HG03378 (cell line): ENCODE measurements around the gene PIEZO1.

Experiments
- ATAC-seq: cut with Tn5 transposase; IDR thresholded peaks from one replicate; pipeline ENCODE4 v1.9.1; 2021; ENCODE audit warnings: mild to moderate bottlenecking, moderate library complexity; ENCODE audit not compliant: unreplicated experiment

Gene PIEZO1

DNA sequence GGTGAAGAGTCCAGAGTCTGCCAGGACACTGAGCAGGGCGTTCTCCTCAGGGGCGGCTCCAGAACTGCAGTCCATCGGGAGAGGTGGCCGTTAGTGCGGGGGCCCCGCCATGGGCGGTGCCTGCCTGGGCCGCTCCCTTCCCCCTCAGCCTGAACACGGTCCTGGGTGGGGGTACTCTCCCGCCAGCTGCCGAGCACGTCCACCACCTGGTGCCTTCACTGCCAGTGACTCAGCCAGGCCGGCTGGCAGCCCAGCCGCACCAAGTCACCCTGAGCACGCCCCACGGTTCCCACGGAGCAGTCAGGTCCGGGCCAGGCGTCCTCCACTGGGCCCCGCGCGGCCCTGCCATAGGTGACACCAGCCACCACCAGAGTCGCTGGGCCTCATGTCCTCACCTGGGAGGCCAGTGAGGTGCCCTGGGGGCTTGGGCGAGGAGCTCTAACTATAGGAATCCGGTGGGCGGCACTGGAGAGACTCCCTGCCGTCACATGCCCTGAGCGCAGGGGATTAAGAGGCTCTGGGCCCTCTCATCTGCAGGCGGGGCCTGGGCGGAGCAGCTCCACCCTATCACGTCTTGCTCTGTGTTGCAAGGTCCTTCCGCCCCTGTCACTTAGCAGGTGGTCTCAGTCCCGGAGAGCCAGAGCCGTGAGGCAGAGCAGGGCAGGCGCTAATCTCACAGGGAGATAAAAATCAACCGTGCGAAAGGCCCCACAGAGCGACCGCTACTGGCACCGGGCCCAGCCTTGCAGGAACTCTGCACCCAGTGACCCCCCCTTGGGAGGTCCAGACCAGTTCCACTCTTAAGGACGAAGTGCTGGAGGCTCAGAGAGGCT lies 14.3 kb downstream of the PIEZO1 start:
- ATAC-seq, result no peak

- ATAC-seq, result no peak
These were observed 15.2 kb downstream of the PIEZO1 start for GRCh38 chr16:88769617-88770460.

DNA sequence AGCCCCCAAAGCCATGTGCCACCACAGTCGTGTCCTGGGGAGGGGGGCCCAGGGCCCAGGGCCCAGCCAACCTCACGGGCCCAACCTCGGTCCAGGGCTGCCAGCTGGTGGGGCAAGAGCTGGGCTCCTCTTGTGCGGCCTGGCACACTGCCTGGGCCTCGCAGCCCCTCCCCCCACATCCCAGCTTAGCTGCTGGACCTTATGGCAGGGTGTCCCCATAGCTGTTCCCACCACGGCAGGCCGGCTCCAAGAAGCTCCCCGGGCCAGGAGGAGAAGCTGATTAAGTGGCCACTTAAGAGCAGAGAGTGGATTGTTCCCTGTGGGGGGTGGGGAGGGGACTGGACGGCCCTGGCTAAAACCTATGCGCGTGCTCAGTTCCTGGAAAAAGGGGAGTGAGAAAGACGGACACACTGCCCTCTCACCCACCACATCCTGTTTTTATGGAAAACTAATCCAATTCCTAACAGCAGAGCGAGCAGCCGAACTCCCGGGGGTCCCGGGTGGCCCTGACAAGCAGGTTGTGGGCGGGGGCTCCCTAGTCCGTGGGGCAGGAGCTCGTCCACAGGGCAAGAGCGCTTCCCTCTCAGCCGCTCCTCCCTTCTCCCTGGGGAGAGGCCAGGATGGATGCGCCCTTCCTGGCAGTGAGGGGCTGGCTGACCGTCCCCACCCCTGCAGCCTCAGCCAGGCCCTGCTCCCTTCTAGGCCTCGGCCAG lies 16.8 kb downstream of the PIEZO1 start:
- ATAC-seq, result no peak

DNA sequence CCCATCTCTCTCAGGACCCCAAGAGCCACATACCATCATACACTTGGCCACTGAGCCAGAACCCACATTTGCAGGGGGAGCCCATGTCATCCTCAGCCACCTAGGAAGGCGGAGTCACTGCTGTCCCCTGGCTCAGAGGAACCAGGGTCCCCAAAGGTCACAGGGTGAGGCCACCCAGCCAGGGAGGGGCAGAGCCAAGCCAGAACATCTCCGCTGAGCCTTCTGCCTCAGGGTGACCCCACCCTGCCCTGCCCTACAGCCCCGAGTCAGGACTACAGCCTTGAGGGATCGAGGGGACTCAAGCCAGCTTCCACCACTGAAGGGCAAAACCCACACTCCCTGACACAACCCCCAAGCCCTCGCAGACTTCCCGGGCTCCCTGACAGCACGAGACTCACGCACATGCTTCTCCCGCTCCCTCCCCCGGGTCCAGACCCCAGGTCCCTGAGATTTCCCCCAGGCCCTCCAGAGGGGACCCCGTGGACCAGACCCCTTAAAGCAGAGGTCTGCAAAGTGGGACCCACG lies 17.4 kb downstream of the PIEZO1 start:
- ATAC-seq, result no peak

GRCh38 chr16:88766975-88767374 lies 18.0 kb downstream of the PIEZO1 start:
- ATAC-seq, result no peak

- ATAC-seq, result no peak
These were observed 20.1 kb downstream of the PIEZO1 start for GRCh38 chr16:88764913-88765349.

DNA sequence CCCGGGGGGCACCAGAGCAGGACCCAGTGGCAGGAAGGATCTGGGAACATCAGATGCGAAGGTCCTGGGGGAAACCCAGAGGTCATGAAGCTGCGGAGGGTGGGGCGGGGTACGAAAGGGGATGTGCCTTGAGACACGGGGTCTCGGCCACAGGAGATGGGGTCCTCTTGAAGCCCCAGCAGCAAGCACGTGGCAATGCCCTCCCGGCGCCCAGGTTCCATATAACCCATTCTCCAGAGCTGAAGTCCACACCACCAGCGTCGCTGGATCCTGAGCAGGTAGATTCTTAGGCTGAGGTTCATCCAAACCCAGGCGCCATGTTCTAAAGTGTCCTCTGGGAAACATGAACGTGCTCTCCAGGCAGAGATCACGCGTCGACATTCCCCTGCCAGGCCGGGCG lies 20.9 kb downstream of the PIEZO1 start:
- ATAC-seq, result no peak

GRCh38 chr16:88763502-88764053 lies 21.4 kb downstream of the PIEZO1 start:
- ATAC-seq, result no peak

DNA sequence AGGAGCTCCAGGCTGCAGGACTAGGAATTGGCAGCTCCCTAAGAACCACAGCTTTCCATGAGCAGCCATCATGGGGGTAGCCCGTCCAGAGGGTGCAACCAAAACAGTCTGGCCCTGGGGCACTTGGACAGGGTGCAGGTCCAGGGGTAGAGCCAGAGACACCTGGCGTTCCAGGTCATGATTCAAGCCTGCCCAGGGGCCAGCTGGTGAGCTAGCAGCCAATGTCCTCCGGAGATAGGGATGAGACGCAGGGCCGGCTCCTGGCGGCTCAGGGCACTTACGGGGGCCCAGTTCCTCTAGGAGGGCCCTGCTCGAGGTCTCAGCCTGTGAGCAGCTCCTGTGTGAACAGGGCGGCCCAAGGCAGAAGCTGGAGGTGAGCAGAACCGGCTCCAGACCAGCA lies 22.1 kb downstream of the PIEZO1 start:
- no peak for ATAC-seq

GRCh38 chr16:88762258-88762870 lies 22.7 kb downstream of the PIEZO1 start:
- no peak for ATAC-seq

DNA sequence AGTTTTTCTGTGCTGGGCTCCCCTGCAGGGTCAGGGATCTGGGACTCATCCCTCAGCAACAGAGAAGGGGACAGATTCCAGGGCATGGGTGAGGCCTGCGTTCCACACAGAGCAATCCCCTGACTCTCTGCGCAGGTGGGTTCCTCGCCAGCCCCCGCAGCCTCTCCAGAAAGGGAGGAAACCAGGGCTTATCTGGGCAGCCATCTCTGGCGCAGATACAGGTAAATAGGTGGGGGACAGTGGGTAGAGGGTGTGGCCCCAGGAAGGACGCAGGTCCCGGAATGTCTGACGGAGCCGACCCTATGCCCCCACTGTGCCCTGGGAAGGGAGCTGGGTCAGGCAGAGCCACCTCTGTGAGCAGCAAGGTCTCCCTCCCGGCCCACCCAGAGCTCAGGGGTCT lies 23.2 kb downstream of the PIEZO1 start:
- no peak for ATAC-seq

GRCh38 chr16:88761143-88761534 lies 23.9 kb downstream of the PIEZO1 start:
- no peak for ATAC-seq

GRCh38 chr16:88760424-88761142 lies 24.4 kb downstream of the PIEZO1 start:
- no peak for ATAC-seq

DNA sequence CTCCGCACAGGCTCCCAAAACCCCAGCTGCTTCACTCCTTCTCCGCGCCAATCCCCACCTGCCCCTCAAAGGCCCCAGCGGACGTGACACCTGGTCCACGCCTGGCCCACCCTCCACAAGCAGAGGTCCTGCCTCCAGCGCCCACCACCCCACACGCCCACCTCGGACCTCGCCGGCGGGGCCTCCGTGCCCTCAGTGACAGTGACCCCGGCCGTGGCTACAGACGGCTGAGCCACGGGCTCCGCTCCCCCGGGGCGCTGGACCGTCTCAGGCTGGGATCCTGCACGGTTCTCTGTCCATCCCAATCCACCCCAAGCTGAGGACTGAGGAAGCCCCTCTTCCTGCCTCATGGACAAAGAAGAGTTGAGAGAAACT lies 25.1 kb downstream of the PIEZO1 start:
- no peak for ATAC-seq

GRCh38 chr16:88759245-88759975 lies 25.6 kb downstream of the PIEZO1 start:
- no peak for ATAC-seq

- no peak for ATAC-seq
These were observed 26.1 kb downstream of the PIEZO1 start for GRCh38 chr16:88758944-88759244.

GRCh38 chr16:88758227-88758943 lies 26.6 kb downstream of the PIEZO1 start:
- ATAC-seq, result no peak

- no peak for ATAC-seq
These were observed 29.1 kb downstream of the PIEZO1 start for GRCh38 chr16:88755745-88756443.
